LNCaP clone FGC (cell line): ENCODE data around the gene SORCS2.

Source experiments
- DNase-seq: peaks from one replicate; pipeline ENCODE4 v3.0.0-alpha.2; 2011; ENCODE audit warnings: low read depth
- H3K4me3 ChIP-seq: 2 replicates; pipeline ENCODE4 v1.5.1; 2011; ENCODE audit warnings: mild to moderate bottlenecking, low read depth, low read length, control low read depth
- CTCF ChIP-seq: IDR thresholded peaks from 2 replicates; pipeline ENCODE4 v1.5.1; 2012; ENCODE audit warnings: mild to moderate bottlenecking; ENCODE audit not compliant: control insufficient read depth, insufficient read depth; ENCODE audit errors: extremely low read depth

SORCS2 gene

GRCh38 chr4:7237873-7238272 lies 45.5 kb downstream of the SORCS2 start:
- no peak for TF ChIP-seq CTCF
- H3K4me3 ChIP-seq = no peak overlapping the region
- no peak for DNase-seq

- DNase-seq = no peak
- no peak overlapping the region for H3K4me3 ChIP-seq
- TF ChIP-seq CTCF = no peak
Observed at GRCh38 chr4:7238300-7238960, 46.1 kb downstream of the SORCS2 start.

- H3K4me3 ChIP-seq = no peak overlapping the region
- no peak for TF ChIP-seq CTCF
- DNase-seq = no peak
Observed at GRCh38 chr4:7239101-7239820, 46.9 kb downstream of the SORCS2 start.

- no peak overlapping the region for H3K4me3 ChIP-seq
- DNase-seq = no peak
- TF ChIP-seq CTCF = no peak
Observed at GRCh38 chr4:7239844-7240243, 47.5 kb downstream of the SORCS2 start.

GRCh38 chr4:7240306-7240705 lies 48.0 kb downstream of the SORCS2 start:
- TF ChIP-seq CTCF = no peak
- DNase-seq = no peak
- no peak overlapping the region for H3K4me3 ChIP-seq

GRCh38 chr4:7241597-7242125 lies 49.3 kb downstream of the SORCS2 start:
- no peak for TF ChIP-seq CTCF
- no peak overlapping the region for H3K4me3 ChIP-seq
- DNase-seq = no peak

- DNase-seq = no peak
- no peak for TF ChIP-seq CTCF
- no peak overlapping the region for H3K4me3 ChIP-seq
Observed at GRCh38 chr4:7242766-7243165, 50.4 kb downstream of the SORCS2 start.
